Measurements from ENCODE around the gene HSPB7. TPM values are rescaled to one million over a fixed set of nuclear protein-coding genes. Genes with fewer than 3 reads are reported as not detected.

HSPB7 gene
- polyA plus RNA-seq, 1 experiment = 3.5 TPM

DNA sequence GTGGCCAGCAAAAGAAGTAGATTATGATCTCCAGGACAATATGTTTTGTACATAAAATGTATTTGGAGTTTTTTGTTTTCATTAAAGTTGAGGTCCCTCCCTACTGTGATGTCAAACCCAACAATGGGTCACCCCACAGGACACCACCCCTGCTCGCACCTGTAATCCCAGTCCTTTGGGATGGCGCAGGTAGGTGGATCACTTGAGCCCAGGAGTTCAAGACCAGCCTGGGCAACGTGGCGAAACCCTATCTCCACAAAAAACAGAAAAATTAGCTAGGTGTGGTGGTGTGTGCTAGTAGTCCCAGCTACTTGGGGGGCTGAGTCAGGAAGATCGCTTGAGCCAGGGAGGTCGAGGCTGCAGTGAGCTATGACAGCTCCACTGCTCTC lies 50.9 kb downstream of the HSPB7 start:
- Histone ChIP-seq H3K9me3 (ENCODE audit: control insufficient read depth, insufficient read depth, low read length) (peaks cover 12% of the 10 kb centered on the region), H3K27me3 (ENCODE audit: control insufficient read depth, insufficient read depth, low read length) (no peaks in the 10 kb centered on the region), H3K4me3 (ENCODE audit: low read depth, low read length) (no peak overlapping the region), H3K27ac (ENCODE audit: low read depth, low read length) (no peak overlapping the region)
- ChIA-PET POLR2A (no interaction called here), CTCF (interaction anchor here (1.0 to 1.1 kb wide), 3 partner anchors 8 to 15 kb away, joined by 3 to 4 read pairs (median 3); no protein-coding TSS in a partner anchor)
- TF ChIP-seq, protein P1, sequence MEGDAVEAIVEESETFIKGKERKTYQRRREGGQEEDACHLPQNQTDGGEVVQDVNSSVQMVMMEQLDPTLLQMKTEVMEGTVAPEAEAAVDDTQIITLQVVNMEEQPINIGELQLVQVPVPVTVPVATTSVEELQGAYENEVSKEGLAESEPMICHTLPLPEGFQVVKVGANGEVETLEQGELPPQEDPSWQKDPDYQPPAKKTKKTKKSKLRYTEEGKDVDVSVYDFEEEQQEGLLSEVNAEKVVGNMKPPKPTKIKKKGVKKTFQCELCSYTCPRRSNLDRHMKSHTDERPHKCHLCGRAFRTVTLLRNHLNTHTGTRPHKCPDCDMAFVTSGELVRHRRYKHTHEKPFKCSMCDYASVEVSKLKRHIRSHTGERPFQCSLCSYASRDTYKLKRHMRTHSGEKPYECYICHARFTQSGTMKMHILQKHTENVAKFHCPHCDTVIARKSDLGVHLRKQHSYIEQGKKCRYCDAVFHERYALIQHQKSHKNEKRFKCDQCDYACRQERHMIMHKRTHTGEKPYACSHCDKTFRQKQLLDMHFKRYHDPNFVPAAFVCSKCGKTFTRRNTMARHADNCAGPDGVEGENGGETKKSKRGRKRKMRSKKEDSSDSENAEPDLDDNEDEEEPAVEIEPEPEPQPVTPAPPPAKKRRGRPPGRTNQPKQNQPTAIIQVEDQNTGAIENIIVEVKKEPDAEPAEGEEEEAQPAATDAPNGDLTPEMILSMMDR (IDR thresholded peaks at IDR 0.05; ENCODE audit: low read depth, low read length) = no peak
- DNase-seq (ENCODE audit: low read depth, low spot score) = no peak

DNA sequence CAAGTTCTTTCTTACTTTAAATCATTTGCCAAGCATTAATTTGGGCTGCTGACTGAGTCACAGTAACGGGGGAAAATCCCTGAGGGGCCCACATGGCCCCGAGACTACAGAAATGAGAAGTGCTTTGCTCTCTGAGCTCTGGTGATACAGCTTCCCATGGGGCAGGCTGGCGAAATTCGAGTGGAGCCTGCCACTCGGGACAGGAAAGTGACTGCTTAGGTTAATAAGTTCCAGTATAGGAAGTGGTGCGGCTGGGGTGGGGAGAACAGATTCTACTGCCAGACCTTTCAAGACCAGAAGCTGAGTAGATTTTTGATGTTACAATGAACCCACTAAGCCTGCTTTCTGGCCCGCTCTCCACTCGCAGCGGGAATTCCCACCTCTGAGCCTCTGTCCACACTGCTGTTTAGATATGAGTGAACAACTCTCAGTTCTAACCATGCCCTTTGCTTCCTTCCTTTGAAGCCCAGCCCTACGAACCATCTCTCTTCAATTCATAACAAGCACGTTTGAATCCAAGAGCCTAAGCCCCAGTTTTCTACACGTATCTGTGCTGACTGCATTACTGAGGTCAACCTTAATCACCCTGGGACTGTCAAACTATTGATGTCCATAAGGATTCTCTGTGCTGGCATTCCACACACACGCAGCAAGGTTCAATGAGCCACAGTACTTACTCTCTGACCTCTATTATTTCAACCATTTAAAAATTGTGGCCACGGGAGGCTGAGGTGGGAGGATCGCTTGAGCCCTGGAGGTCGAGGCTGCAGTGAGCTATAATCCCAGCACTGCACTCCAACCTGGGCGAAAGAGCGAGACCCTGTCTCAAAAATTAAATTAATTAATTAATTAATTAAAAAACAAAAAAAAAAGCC lies 51.5 kb downstream of the HSPB7 start:
- Histone ChIP-seq H3K27me3 (ENCODE audit: control insufficient read depth, insufficient read depth, low read length) (no peaks in the 10 kb centered on the region), H3K9me3 (ENCODE audit: control insufficient read depth, insufficient read depth, low read length) (peaks cover 12% of the 10 kb centered on the region), H3K4me3 (ENCODE audit: low read depth, low read length) (no peak overlapping the region), H3K27ac (ENCODE audit: low read depth, low read length) (peak overlapping the region; percentile 84)
- ChIA-PET CTCF (interaction anchor here (1.0 to 1.1 kb wide), 3 partner anchors 8 to 15 kb away, joined by 3 to 4 read pairs (median 3); no protein-coding TSS in a partner anchor), POLR2A (no interaction called here)
- DNase-seq (ENCODE audit: low read depth, low spot score) = no peak
- TF ChIP-seq, protein P1 (IDR thresholded peaks at IDR 0.05; ENCODE audit: low read depth, low read length) = no peak

DNA sequence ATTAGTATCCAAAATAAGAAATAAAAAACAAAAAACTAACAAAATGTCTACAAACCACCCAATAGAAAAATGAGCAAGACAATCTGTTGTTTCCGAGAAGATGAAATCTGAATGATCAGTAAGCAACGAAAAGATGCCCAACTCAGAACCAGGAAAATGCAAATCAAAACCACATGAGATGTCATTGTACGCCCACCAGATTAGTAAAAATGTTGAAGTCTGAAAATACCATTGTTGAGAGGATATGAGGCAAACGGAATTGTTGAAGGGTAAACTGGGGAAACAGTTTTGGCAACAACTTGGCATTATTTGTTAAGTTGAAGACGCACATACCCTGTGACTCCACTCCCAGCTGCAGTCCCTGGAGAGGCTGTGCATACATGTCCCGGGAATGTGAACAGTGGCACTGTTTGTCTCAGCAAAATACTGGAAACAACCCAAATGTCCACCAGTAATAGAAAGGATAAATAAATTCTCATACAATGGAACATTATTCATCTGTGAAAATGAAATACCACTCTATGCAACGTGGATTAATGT lies 52.5 kb downstream of the HSPB7 start:
- H3K4me3 ChIP-seq (ENCODE audit: low read depth, low read length) = no peak overlapping the region
- no peak for DNase-seq (ENCODE audit: low read depth, low spot score)
- peaks cover 12% of the 10 kb centered on the region for H3K9me3 ChIP-seq (ENCODE audit: control insufficient read depth, insufficient read depth, low read length)
- ChIA-PET CTCF (no interaction called here), POLR2A (no interaction called here)
- TF ChIP-seq, protein P1 (IDR thresholded peaks at IDR 0.05; ENCODE audit: low read depth, low read length) = no peak
- H3K27ac ChIP-seq (ENCODE audit: low read depth, low read length) = no peak overlapping the region
- H3K27me3 ChIP-seq (ENCODE audit: control insufficient read depth, insufficient read depth, low read length) = no peaks in the 10 kb centered on the region

Small RNA genes within 50 kb of the gene (small RNA-seq; reads per million reads assigned to genes)
- gene AL355994.1 (ENCODE audit: insufficient read length, low read depth) (not detected), gene AL355994.5 (ENCODE audit: insufficient read length, low read depth) (not detected)

Other genes with a start within 250 kb of the HSPB7 start
- 2.7 and 3.0 TPM in 2 replicates for gene UQCRHL, start 210.4 kb downstream of the HSPB7 start, polyA plus RNA-seq (2011; rRNA removed)
- 5.2 and 5.4 TPM in 2 replicates for gene SPEN, start 170.3 kb downstream of the HSPB7 start, polyA plus RNA-seq (2011; rRNA removed)
- gene ZBTB17, start 41.9 kb downstream of the HSPB7 start, polyA plus RNA-seq (2011; rRNA removed) = 21.4 and 36.1 TPM in 2 replicates
- not detected in 2 replicates for gene SRARP, start 13.8 kb downstream of the HSPB7 start, polyA plus RNA-seq (2011; rRNA removed)
- gene CLCNKA, start 4.0 kb upstream of the HSPB7 start, polyA plus RNA-seq (2011; rRNA removed) = not detected in 2 replicates
- gene CLCNKB, start 25.7 kb upstream of the HSPB7 start, polyA plus RNA-seq (2011; rRNA removed) = 0.17 and 0.21 TPM in 2 replicates
- 0.20 and 0.32 TPM in 2 replicates for gene FAM131C, start 55.6 kb upstream of the HSPB7 start, polyA plus RNA-seq (2011; rRNA removed)
- 19.1 and 26.0 TPM in 2 replicates for gene EPHA2, start 138.0 kb upstream of the HSPB7 start, polyA plus RNA-seq (2011; rRNA removed)
- 6.7 and 9.5 TPM in 2 replicates for gene ARHGEF19, start 194.6 kb upstream of the HSPB7 start, polyA plus RNA-seq (2011; rRNA removed)
- 3.6 and 5.7 TPM in 2 replicates for gene CPLANE2, start 219.1 kb upstream of the HSPB7 start, polyA plus RNA-seq (2011; rRNA removed)

All from AG04450 (cell line).